ENCODE measurements around the gene CEMP1.

CEMP1 gene

GRCh38 chr16:2527071-2527783 is 4.0 kb downstream of the CEMP1 start:
- Histone ChIP-seq H3K36me3 (ENCODE audit: control insufficient read depth, insufficient read depth, low read length) (no peaks in the 10 kb centered on the region), H3K27me3 (ENCODE audit: control insufficient read depth, insufficient read depth, low read length) (no peaks in the 10 kb centered on the region), H3K9me3 (ENCODE audit: control insufficient read depth, low read length) (no peaks in the 10 kb centered on the region), H3K4me2 (ENCODE audit: low read length) (no peak overlapping the region), H2AFZ (no peak overlapping the region), H3K9ac (no peak overlapping the region), H3K4me1 (peaks cover 3% of the 10 kb centered on the region), H3K79me2 (peaks cover 3% of the 10 kb centered on the region), H3K27ac (no peak overlapping the region), H3K4me3 (ENCODE audit: low read depth, low read length) (no peak overlapping the region)
- TF ChIP-seq CTCF (IDR thresholded peaks at IDR 0.05) = no peak

GRCh38 chr16:2526135-2526534 is 5.1 kb downstream of the CEMP1 start:
- Histone ChIP-seq H3K9ac (no peak overlapping the region), H3K4me3 (ENCODE audit: low read depth, low read length) (no peak overlapping the region), H3K36me3 (ENCODE audit: control insufficient read depth, insufficient read depth, low read length) (no peaks in the 10 kb centered on the region), H3K4me1 (peaks cover 3% of the 10 kb centered on the region), H3K27ac (no peak overlapping the region), H3K9me3 (ENCODE audit: control insufficient read depth, low read length) (no peaks in the 10 kb centered on the region), H3K4me2 (ENCODE audit: low read length) (no peak overlapping the region), H3K27me3 (ENCODE audit: control insufficient read depth, insufficient read depth, low read length) (no peaks in the 10 kb centered on the region), H3K79me2 (peaks cover 3% of the 10 kb centered on the region), H2AFZ (no peak overlapping the region)
- TF ChIP-seq CTCF (IDR thresholded peaks at IDR 0.05) = no peak

- Histone ChIP-seq H2AFZ (no peak overlapping the region), H3K4me3 (ENCODE audit: low read depth, low read length) (no peak overlapping the region), H3K9ac (no peak overlapping the region)
Measured at GRCh38 chr16:2524339-2524938, 6.8 kb downstream of the CEMP1 start.

GRCh38 chr16:2523801-2524231 is 7.4 kb downstream of the CEMP1 start:
- H3K36me3 ChIP-seq (ENCODE audit: control insufficient read depth, insufficient read depth, low read length) = no peaks in the 10 kb centered on the region
- peaks cover 9% of the 10 kb centered on the region for H3K79me2 ChIP-seq
- no peaks in the 10 kb centered on the region for H3K9me3 ChIP-seq (ENCODE audit: control insufficient read depth, low read length)
- H3K4me1 ChIP-seq = peaks cover 11% of the 10 kb centered on the region
- no peaks in the 10 kb centered on the region for H3K27me3 ChIP-seq (ENCODE audit: control insufficient read depth, insufficient read depth, low read length)
- no peak for TF ChIP-seq CTCF (IDR thresholded peaks at IDR 0.05)
- no peak overlapping the region for H3K9ac ChIP-seq
- H2AFZ ChIP-seq = no peak overlapping the region
- no peak overlapping the region for H3K27ac ChIP-seq
- H3K4me2 ChIP-seq (ENCODE audit: low read length) = no peak overlapping the region
- no peak overlapping the region for H3K4me3 ChIP-seq (ENCODE audit: low read depth, low read length)

More at GRCh38 chr16:2524339-2524938, 6.8 kb downstream of the CEMP1 start:
- H3K79me2 ChIP-seq = peaks cover 3% of the 10 kb centered on the region
- no peak overlapping the region for H3K27ac ChIP-seq
- no peaks in the 10 kb centered on the region for H3K36me3 ChIP-seq (ENCODE audit: control insufficient read depth, insufficient read depth, low read length)
- no peak overlapping the region for H3K4me2 ChIP-seq (ENCODE audit: low read length)
- H3K9me3 ChIP-seq (ENCODE audit: control insufficient read depth, low read length) = no peaks in the 10 kb centered on the region
- H3K4me1 ChIP-seq = peaks cover 6% of the 10 kb centered on the region
- no peaks in the 10 kb centered on the region for H3K27me3 ChIP-seq (ENCODE audit: control insufficient read depth, insufficient read depth, low read length)
- TF ChIP-seq CTCF (IDR thresholded peaks at IDR 0.05) = no peak

Measured in parathyroid adenoma (tissue), 2 donors.